A549 (cell line): ENCODE measurements around the gene RABGAP1. TPM values are rescaled to one million over a fixed set of nuclear protein-coding genes. Genes with fewer than 3 reads are reported as not detected.

ENCODE experiments used
- ATAC-seq, 2 experiments: fragments of 200-7000 bp in 1 of 2; fragments of >200 bp in 1 of 2; cut with Nextera tagmentation in 1 of 2; cut with Tn5 transposase in 1 of 2; 3 replicates each; pipeline versions ENCODE4 v1.8.0 to v1.9.1; 2018 to 2020; ENCODE audit warnings: mild to moderate bottlenecking in 1 of 2, moderate library complexity in 1 of 2
- CTCF ChIA-PET: fragments of 300-600 bp; sonication (Branson Sonifier 250); formaldehyde crosslinking; extraction: SDS; loops from one replicate; lab custom pipeline; 2021; ENCODE audit warnings: antibody characterized with exemption, inconsistent platforms; lab: Yijun Ruan, JAX
- POLR2A ChIA-PET: fragments of 350-600 bp; formaldehyde crosslinking; extraction: SDS; loops from one replicate; lab custom pipeline; 2021; ENCODE audit warnings: antibody characterized with exemption, inconsistent platforms; lab: Yijun Ruan, JAX
- DNase-seq, 2 experiments: peaks; one replicate each; pipeline versions ENCODE4 v3.0.0 to v3.0.0-alpha.2; 2011 to 2016; ENCODE audit warnings: low read depth in 1 of 2, low spot score in 1 of 2
- FAIRE-seq: peaks from 2 replicates; lab custom pipeline; 2011; peaks lifted over from hg19 to GRCh38; lab: Jason Lieb, UNC
- H3K27ac ChIP-seq, 2 experiments: fragments of >200 bp; sonication (Bioruptor Twin); formaldehyde crosslinking; 3 replicates each; pipeline ENCODE4 v1.5.1; 2016 to 2017
- H3K4me1 ChIP-seq: fragments of >200 bp; sonication (Bioruptor Twin); formaldehyde crosslinking; 3 replicates; pipeline ENCODE4 v1.6.1; 2016
- H3K4me2 ChIP-seq: fragments of >200 bp; sonication (Bioruptor Twin); formaldehyde crosslinking; 3 replicates; pipeline ENCODE4 v1.6.1; 2016
- H3K4me3 ChIP-seq: fragments of >200 bp; sonication (Bioruptor Twin); formaldehyde crosslinking; 3 replicates; pipeline ENCODE4 v1.5.1; 2016
- H3K9me3 ChIP-seq: fragments of >200 bp; sonication (Bioruptor Twin); formaldehyde crosslinking; 3 replicates; pipeline ENCODE4 v1.6.1; 2016
- CBX8 ChIP-seq: fragments of 200-600 bp; sonication (generic); IDR thresholded peaks from 2 replicates; pipeline ENCODE4 v1.6.1; 2016
- CHD2 ChIP-seq: fragments of 150-350 bp; IDR thresholded peaks from 2 replicates; pipeline ENCODE4 v1.6.1; 2014; ENCODE audit warnings: low read length; ENCODE audit not compliant: partially characterized antibody
- FOSL2 ChIP-seq, 2 experiments: fragments of 450-650 bp in 1 of 2; fragments of >200 bp in 1 of 2; sonication (Bioruptor Twin) in 1 of 2; formaldehyde crosslinking; IDR thresholded peaks; 2 replicates each; pipeline versions ENCODE4 v1.5.0 to v1.6.1; 2016 to 2020; ENCODE audit warnings: mild to moderate bottlenecking in 1 of 2, moderate library complexity in 1 of 2
- GATA3 ChIP-seq: IDR thresholded peaks from 2 replicates; pipeline ENCODE4 v1.6.1; 2012; ENCODE audit warnings: borderline replicate concordance
- HEYL ChIP-seq: fragments of 250-450 bp; sonication (Bioruptor Pico); IDR thresholded peaks from 2 replicates; pipeline ENCODE4 v1.8.0; 2021; ENCODE audit warnings: mild to moderate bottlenecking, moderate library complexity
- HOXB5 ChIP-seq: fragments of 250-450 bp; sonication (Bioruptor Pico); IDR thresholded peaks from 2 replicates; pipeline ENCODE4 v1.5.0; 2020; ENCODE audit warnings: mild to moderate bottlenecking, moderate library complexity
- KDM5A ChIP-seq: fragments of 200-600 bp; sonication (generic); IDR thresholded peaks from 2 replicates; pipeline ENCODE4 v1.6.1; 2016; ENCODE audit warnings: antibody characterized with exemption, mild to moderate bottlenecking
- MAZ ChIP-seq: fragments of 150-350 bp; IDR thresholded peaks from 2 replicates; pipeline ENCODE4 v1.6.1; 2014; ENCODE audit warnings: antibody characterized with exemption, low read depth, low read length, borderline replicate concordance
- POLR2AphosphoS2 ChIP-seq: conservative IDR thresholded peaks from 2 replicates; pipeline ENCODE4 v1.6.1; 2012; ENCODE audit warnings: low read length, improper control_type of control experiment, inconsistent platforms
- RAD21 ChIP-seq, 2 experiments: fragments of >200 bp in 1 of 2; sonication (Bioruptor Twin) in 1 of 2; formaldehyde crosslinking in 1 of 2; IDR thresholded peaks in 1 of 2; conservative IDR thresholded peaks in 1 of 2; 2 replicates in 1 of 2; 3 replicates in 1 of 2; pipeline ENCODE4 v1.6.1; 2012 to 2018; ENCODE audit warnings: inconsistent platforms in 1 of 2
- RARB ChIP-seq: fragments of 250-450 bp; sonication (Bioruptor Pico); IDR thresholded peaks from 2 replicates; pipeline ENCODE4 v1.8.0; 2021; ENCODE audit warnings: mild to moderate bottlenecking, moderate library complexity
- RFX5 ChIP-seq: fragments of 450-650 bp; IDR thresholded peaks from 2 replicates; pipeline ENCODE4 v1.7.1; 2014; ENCODE audit warnings: antibody characterized with exemption, mild to moderate bottlenecking, moderate library complexity
- SMC3 ChIP-seq: fragments of >200 bp; sonication (Bioruptor Twin); formaldehyde crosslinking; IDR thresholded peaks from 3 replicates; pipeline ENCODE4 v1.6.1; 2018; ENCODE audit warnings: inconsistent platforms
- TP53 ChIP-seq: fragments of 250-450 bp; sonication (Bioruptor Pico); IDR thresholded peaks from 2 replicates; pipeline ENCODE4 v1.5.0; 2021; ENCODE audit warnings: mild to moderate bottlenecking, moderate library complexity
- ZC3H11A ChIP-seq: fragments of 450-650 bp; IDR thresholded peaks from 2 replicates; pipeline ENCODE4 v1.6.1; 2014; ENCODE audit warnings: antibody characterized with exemption, mild to moderate bottlenecking
- ZFP36 ChIP-seq: fragments of 450-650 bp; IDR thresholded peaks from 2 replicates; pipeline ENCODE4 v1.6.1; 2014; ENCODE audit warnings: borderline replicate concordance; ENCODE audit not compliant: partially characterized antibody
- ZSCAN20 ChIP-seq: fragments of 250-450 bp; sonication (Bioruptor Pico); IDR thresholded peaks from 2 replicates; pipeline ENCODE4 v1.8.0; 2022; ENCODE audit warnings: mild to moderate bottlenecking, moderate library complexity
- WGBS: methylation state at CpG from one replicate; pipeline ENCODE4 v1.1.6; 2017; ENCODE audit errors: missing lambda C conversion rate; 5-methylcytosine and 5-hydroxymethylcytosine counted together
- polyA plus RNA-seq, 4 experiments: library from polyadenylated mRNA; depleted of rRNA in 3 of 4; stranded (reverse); fragments of >200 nt; fragmentation: RNase III in 1 of 4; extraction: RNeasy Plus Mini Kit Qiagen cat#74134 plus additional on column Dnase treatment in 1 of 4; gene quantifications; 2 replicates in 3 of 4; 3 replicates in 1 of 4; pipeline ENCODE4 v1.2.3, GENCODE V29; 2011 to 2017
- TF ChIP-seq, protein P1 (sequence below): fragments of >200 bp; sonication (Bioruptor Twin); formaldehyde crosslinking; IDR thresholded peaks from 3 replicates; pipeline ENCODE4 v1.5.1; 2016
- TF ChIP-seq, protein P2 (sequence below): IDR thresholded peaks from 2 replicates; pipeline ENCODE4 v1.6.1; 2012; ENCODE audit warnings: low read depth, borderline replicate concordance
- TF ChIP-seq, protein P3 (sequence below): IDR thresholded peaks from 2 replicates; pipeline ENCODE4 v1.6.1; 2012
- TF ChIP-seq, protein P4 (sequence below): fragments of >200 bp; sonication (Bioruptor Twin); formaldehyde crosslinking; IDR thresholded peaks from 2 replicates; pipeline ENCODE4 v1.6.1; 2016

The RABGAP1 gene
- polyA plus RNA-seq, 2 of the 4 experiments (the other 2 are of a cell fraction): 17.5 to 39.9 TPM

DNA sequence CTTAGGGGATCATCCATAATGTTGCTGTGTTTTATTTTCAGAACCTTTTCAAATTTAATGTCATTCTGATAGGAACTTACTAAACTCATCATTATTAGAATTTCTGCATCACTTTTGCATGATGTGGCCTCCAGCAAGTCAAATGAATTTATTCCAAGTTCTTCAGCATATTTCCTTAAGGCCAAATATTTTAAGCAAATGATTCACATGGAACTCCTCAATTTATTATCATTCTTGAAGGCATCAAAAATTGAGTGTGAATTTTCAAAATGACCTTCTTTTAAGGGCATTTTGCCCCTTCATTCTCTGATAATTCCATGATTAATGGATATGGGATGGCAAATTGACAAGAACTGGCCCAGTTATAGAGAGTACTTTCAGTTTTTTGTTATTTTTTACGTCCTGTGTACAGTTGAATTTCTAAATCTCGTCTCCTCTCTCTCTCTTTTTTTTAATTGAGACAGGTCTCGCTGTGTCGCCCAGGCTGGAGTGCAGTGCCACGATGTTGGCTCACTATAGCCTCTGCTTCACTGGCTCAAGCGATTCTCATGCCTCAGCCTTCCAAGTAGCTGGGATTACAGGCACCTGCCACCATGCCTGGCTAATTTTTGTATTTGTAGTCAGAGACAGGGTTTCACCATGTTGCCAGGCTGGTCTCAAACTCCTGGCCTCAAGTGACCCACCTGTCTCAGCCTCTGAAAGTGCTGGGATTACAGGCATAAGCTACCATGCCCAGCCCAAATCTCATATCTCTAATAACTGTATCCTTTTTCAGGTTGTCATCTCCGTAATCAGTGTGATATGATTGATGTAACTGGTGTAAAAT lies 121.7 kb downstream of the RABGAP1 start:
- POLR2A ChIA-PET: no interaction called here
- H3K9me3 ChIP-seq: no peaks in the 10 kb centered on the region
- no peak for FAIRE-seq
- TF ChIP-seq CBX8 (no peak), RAD21 (conservative IDR thresholded peaks at IDR 0.05 in 1 of 2, IDR thresholded peaks at IDR 0.05 in 1 of 2) (no peak)
- TF ChIP-seq, all 56 proteins: peak for 0
- Histone ChIP-seq H3K4me3 (no peak overlapping the region), H3K4me1 (peaks cover 10% of the 10 kb centered on the region; the same call in 1 of the 3 replicates), H3K27ac (no peak overlapping the region), H3K4me2 (no peak overlapping the region)
- WGBS: 96% methylated on average over 7 of the region's 7 CpGs
- DNase-seq: no peak
- no peak for ATAC-seq
- CTCF ChIA-PET: interaction anchor here (0.5 to 2.0 kb wide), 2 partner anchors 287 to 1051 kb away, joined by 4 to 5 read pairs; no protein-coding TSS in a partner anchor

DNA sequence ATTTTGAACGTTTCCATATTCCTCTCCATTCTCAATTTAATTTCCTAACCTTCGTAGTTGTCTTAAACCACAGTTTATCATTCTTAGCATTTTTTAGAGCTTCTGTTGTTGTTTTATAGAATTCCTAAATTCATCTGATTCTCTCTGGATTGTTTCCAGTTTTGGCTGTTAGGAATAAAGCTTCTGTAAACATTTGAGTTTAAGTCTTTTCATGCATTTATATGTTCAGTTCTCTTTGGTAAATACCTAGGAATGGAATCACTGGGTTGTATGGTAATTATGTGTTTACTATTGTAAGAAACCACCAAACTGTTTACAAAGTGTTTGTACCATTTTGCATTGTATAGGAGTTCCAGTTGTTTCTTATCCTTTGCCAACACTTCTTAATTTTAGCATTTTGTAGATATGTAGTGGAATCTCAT lies 122.4 kb downstream of the RABGAP1 start:
- no peak overlapping the region for H3K27ac ChIP-seq
- WGBS: 81% methylated on average over 2 of the region's 2 CpGs
- no peak for FAIRE-seq
- ATAC-seq: no peak
- H3K4me2 ChIP-seq: no peak overlapping the region
- no peak for TF ChIP-seq HOXB5
- no peak for TF ChIP-seq ZSCAN20 (CRISPR knock-in tag)
- TF ChIP-seq FOSL2 (IDR thresholded peaks at IDR 0.05): no peak
- TF ChIP-seq FOSL2 (CRISPR knock-in tag; IDR thresholded peaks at IDR 0.05): no peak
- TF ChIP-seq SMC3: no peak
- no peak for TF ChIP-seq MAZ
- TF ChIP-seq CHD2: no peak
- TF ChIP-seq HEYL (CRISPR knock-in tag): no peak
- TF ChIP-seq, protein P1, sequence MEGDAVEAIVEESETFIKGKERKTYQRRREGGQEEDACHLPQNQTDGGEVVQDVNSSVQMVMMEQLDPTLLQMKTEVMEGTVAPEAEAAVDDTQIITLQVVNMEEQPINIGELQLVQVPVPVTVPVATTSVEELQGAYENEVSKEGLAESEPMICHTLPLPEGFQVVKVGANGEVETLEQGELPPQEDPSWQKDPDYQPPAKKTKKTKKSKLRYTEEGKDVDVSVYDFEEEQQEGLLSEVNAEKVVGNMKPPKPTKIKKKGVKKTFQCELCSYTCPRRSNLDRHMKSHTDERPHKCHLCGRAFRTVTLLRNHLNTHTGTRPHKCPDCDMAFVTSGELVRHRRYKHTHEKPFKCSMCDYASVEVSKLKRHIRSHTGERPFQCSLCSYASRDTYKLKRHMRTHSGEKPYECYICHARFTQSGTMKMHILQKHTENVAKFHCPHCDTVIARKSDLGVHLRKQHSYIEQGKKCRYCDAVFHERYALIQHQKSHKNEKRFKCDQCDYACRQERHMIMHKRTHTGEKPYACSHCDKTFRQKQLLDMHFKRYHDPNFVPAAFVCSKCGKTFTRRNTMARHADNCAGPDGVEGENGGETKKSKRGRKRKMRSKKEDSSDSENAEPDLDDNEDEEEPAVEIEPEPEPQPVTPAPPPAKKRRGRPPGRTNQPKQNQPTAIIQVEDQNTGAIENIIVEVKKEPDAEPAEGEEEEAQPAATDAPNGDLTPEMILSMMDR: no peak
- TF ChIP-seq TP53: no peak
- no peak for TF ChIP-seq GATA3
- no peak for TF ChIP-seq ZC3H11A
- TF ChIP-seq, protein P2, sequence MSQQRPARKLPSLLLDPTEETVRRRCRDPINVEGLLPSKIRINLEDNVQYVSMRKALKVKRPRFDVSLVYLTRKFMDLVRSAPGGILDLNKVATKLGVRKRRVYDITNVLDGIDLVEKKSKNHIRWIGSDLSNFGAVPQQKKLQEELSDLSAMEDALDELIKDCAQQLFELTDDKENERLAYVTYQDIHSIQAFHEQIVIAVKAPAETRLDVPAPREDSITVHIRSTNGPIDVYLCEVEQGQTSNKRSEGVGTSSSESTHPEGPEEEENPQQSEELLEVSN: no peak
- TF ChIP-seq, protein P3, sequence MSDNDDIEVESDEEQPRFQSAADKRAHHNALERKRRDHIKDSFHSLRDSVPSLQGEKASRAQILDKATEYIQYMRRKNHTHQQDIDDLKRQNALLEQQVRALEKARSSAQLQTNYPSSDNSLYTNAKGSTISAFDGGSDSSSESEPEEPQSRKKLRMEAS: no peak
- no peak for TF ChIP-seq ZFP36
- no peak for TF ChIP-seq KDM5A
- TF ChIP-seq, all 56 proteins: peak for 0
- no peak for DNase-seq
- Histone ChIP-seq H3K9me3 (no peaks in the 10 kb centered on the region), H3K4me1 (peaks cover 10% of the 10 kb centered on the region; the same call in 1 of the 3 replicates), H3K4me3 (no peak overlapping the region)
- POLR2A ChIA-PET: no interaction called here
- CTCF ChIA-PET: interaction anchor here (0.9 to 2.0 kb wide), 2 partner anchors 10 to 287 kb away, joined by 3 to 5 read pairs; no protein-coding TSS in a partner anchor

DNA sequence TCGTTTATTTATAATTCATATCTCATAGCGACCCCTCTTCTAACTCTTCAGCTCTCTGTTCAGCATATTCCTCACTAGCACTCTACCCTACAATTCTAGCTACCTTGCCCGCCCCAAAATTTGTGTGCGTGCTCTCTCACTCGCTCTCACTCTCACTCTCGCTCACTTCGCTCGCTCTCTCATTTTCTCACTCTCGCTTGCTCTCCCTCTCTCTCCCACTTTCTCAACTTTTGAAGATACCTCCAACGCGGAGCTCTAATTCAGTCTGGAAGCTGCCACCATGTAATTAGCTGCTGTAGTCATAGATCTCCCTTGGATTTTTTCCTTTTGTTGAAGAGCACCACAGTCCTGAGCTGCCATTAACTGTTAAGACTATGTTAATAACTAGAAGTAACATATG lies 123.1 kb downstream of the RABGAP1 start:
- no peak for FAIRE-seq
- TF ChIP-seq, protein P4, sequence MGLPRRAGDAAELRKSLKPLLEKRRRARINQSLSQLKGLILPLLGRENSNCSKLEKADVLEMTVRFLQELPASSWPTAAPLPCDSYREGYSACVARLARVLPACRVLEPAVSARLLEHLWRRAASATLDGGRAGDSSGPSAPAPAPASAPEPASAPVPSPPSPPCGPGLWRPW: no peak
- TF ChIP-seq RFX5 (no peak), POLR2AphosphoS2 (no peak), RARB (CRISPR knock-in tag) (no peak)
- TF ChIP-seq, protein P1: no peak
- 92% methylated on average over 11 of the region's 11 CpGs for WGBS
- ChIA-PET CTCF (interaction anchor here (0.5 to 2.0 kb wide), 4 partner anchors 10 to 303 kb away, joined by 3 to 5 read pairs (median 3); no protein-coding TSS in a partner anchor), POLR2A (no interaction called here)
- no peak overlapping the region for H3K4me3 ChIP-seq
- no peak for DNase-seq
- no peak for ATAC-seq
- no peaks in the 10 kb centered on the region for H3K9me3 ChIP-seq
- no peak overlapping the region for H3K27ac ChIP-seq
- H3K4me2 ChIP-seq: no peak overlapping the region
- peaks cover 6% of the 10 kb centered on the region; the same call in 1 of the 3 replicates for H3K4me1 ChIP-seq
